H9 (cell line): Measurements from ENCODE around the gene KCNN3. TPM values are rescaled to one million over a fixed set of nuclear protein-coding genes. Genes with fewer than 3 reads are reported as not detected.
A peak's percentile ranks its signal among the peaks of the same experiment; 100 is the strongest.

Experiments used
- DNase-seq: peaks from one replicate; pipeline ENCODE4 v3.0.0-alpha.2; 2017
- H2AFZ ChIP-seq: one replicate; pipeline ENCODE4 v1.6.1; 2013; ENCODE audit warnings: mild to moderate bottlenecking, low read length, control low read depth, moderate library complexity
- H2AK5ac ChIP-seq: 2 replicates; pipeline ENCODE4 v1.6.1; 2013; ENCODE audit warnings: low read length, control low read depth, mixed read lengths; ENCODE audit not compliant: insufficient read length
- H2BK120ac ChIP-seq: one replicate; pipeline ENCODE4 v1.6.1; 2013; ENCODE audit warnings: low read depth, mild to moderate bottlenecking, low read length, control low read depth, inconsistent platforms; ENCODE audit not compliant: poor library complexity, severe bottlenecking
- H2BK12ac ChIP-seq: 2 replicates; pipeline ENCODE4 v1.6.1; 2013; ENCODE audit warnings: low read length, control low read depth, mixed read lengths, low read depth; ENCODE audit not compliant: insufficient read length
- H2BK15ac ChIP-seq: 2 replicates; pipeline ENCODE4 v1.6.1; 2013; ENCODE audit warnings: low read depth, low read length, control low read depth
- H2BK20ac ChIP-seq: one replicate; pipeline ENCODE4 v1.6.1; 2013; ENCODE audit warnings: low read depth, mild to moderate bottlenecking, low read length, control low read depth, inconsistent platforms; ENCODE audit not compliant: poor library complexity, severe bottlenecking
- H2BK5ac ChIP-seq: 2 replicates; pipeline ENCODE4 v1.6.1; 2013; ENCODE audit warnings: low read length, control low read depth, mixed read lengths; ENCODE audit not compliant: insufficient read length
- H3K14ac ChIP-seq: 2 replicates; pipeline ENCODE4 v1.6.1; 2013; ENCODE audit warnings: low read length, control low read depth; ENCODE audit not compliant: insufficient read depth
- H3K18ac ChIP-seq: 2 replicates; pipeline ENCODE4 v1.6.1; 2013; ENCODE audit warnings: low read depth, mild to moderate bottlenecking, mixed read lengths, low read length, control low read depth; ENCODE audit not compliant: insufficient read length
- H3K23ac ChIP-seq: 2 replicates; pipeline ENCODE4 v1.6.1; 2013; ENCODE audit warnings: low read length, control low read depth, mixed read lengths, low read depth; ENCODE audit not compliant: insufficient read length
- H3K23me2 ChIP-seq: 2 replicates; pipeline ENCODE4 v1.6.1; 2013; ENCODE audit warnings: low read depth, mild to moderate bottlenecking, mixed read lengths, low read length, control low read depth; ENCODE audit not compliant: insufficient read length, poor library complexity, severe bottlenecking
- H3K27ac ChIP-seq: 2 replicates; pipeline ENCODE4 v1.5.1; 2013; ENCODE audit warnings: low read length, control low read depth, mixed read lengths, low read depth; ENCODE audit not compliant: insufficient read length
- H3K27me3 ChIP-seq: 2 replicates; pipeline ENCODE4 v1.6.1; 2013; ENCODE audit warnings: low read length, control low read depth, inconsistent platforms; ENCODE audit not compliant: insufficient read depth
- H3K4ac ChIP-seq: 2 replicates; pipeline ENCODE4 v1.6.1; 2013; ENCODE audit warnings: low read depth, mild to moderate bottlenecking, control low read depth, inconsistent platforms, low read length, moderate library complexity
- H3K4me1 ChIP-seq: 2 replicates; pipeline ENCODE4 v1.6.1; 2013; ENCODE audit warnings: low read length, control low read depth, inconsistent platforms; ENCODE audit not compliant: insufficient read depth
- H3K4me2 ChIP-seq: 2 replicates; pipeline ENCODE4 v1.6.1; 2013; ENCODE audit warnings: low read length, control low read depth, mixed read lengths; ENCODE audit not compliant: insufficient read length, insufficient read depth
- H3K56ac ChIP-seq: 2 replicates; pipeline ENCODE4 v1.6.1; 2013; ENCODE audit warnings: low read depth, mild to moderate bottlenecking, mixed read lengths, low read length, control low read depth; ENCODE audit not compliant: insufficient read length
- H3K79me1 ChIP-seq: 2 replicates; pipeline ENCODE4 v1.6.1; 2013; ENCODE audit warnings: low read depth, mild to moderate bottlenecking, moderate library complexity, low read length, control low read depth, inconsistent platforms; ENCODE audit not compliant: insufficient read depth, poor library complexity, severe bottlenecking
- H3K79me2 ChIP-seq: 2 replicates; pipeline ENCODE4 v1.6.1; 2013; ENCODE audit warnings: low read length, control low read depth, inconsistent platforms; ENCODE audit not compliant: insufficient read depth
- H3K9ac ChIP-seq: 2 replicates; pipeline ENCODE4 v1.6.1; 2013; ENCODE audit warnings: low read length, control low read depth, mixed read lengths; ENCODE audit not compliant: insufficient read length; ENCODE audit errors: extremely low read depth
- H3K9me3 ChIP-seq: one replicate; pipeline ENCODE4 v1.6.1; 2013; ENCODE audit warnings: low read depth, low read length, inconsistent platforms; ENCODE audit not compliant: control insufficient read depth
- H3T11ph ChIP-seq: one replicate; pipeline ENCODE4 v1.6.1; 2013; ENCODE audit warnings: mild to moderate bottlenecking, low read length, control low read depth, inconsistent platforms
- H4K20me1 ChIP-seq: one replicate; pipeline ENCODE4 v1.6.1; 2013; ENCODE audit not compliant: control insufficient read depth, insufficient read length, insufficient read depth
- H4K5ac ChIP-seq: 2 replicates; pipeline ENCODE4 v1.6.1; 2013; ENCODE audit warnings: low read depth, mild to moderate bottlenecking, mixed read lengths, low read length, control low read depth; ENCODE audit not compliant: insufficient read length
- H4K8ac ChIP-seq: replicated peaks from 2 replicates; pipeline ENCODE4 v1.6.1; 2013; ENCODE audit warnings: low read length, control low read depth, mixed read lengths, low read depth; ENCODE audit not compliant: insufficient read length
- H4K91ac ChIP-seq: 2 replicates; pipeline ENCODE4 v1.6.1; 2013; ENCODE audit warnings: low read depth, mild to moderate bottlenecking, moderate library complexity, mixed read lengths, low read length, control low read depth; ENCODE audit not compliant: insufficient read length
- H3K27ac Mint-ChIP-seq, 3 experiments: 2 replicates in 2 of 3; 3 replicates in 1 of 3; pipeline ENCODE4 v1.8.0; 2020 to 2021; ENCODE audit warnings: mixed read lengths in 3 of 3, mild to moderate bottlenecking in 1 of 3, moderate library complexity in 1 of 3
- H3K27me3 Mint-ChIP-seq: 2 replicates; pipeline ENCODE4 v1.8.0; 2021; ENCODE audit warnings: low read depth, mild to moderate bottlenecking, moderate library complexity, mixed read lengths
- H3K36me3 Mint-ChIP-seq, 3 experiments: 2 replicates in 2 of 3; 3 replicates in 1 of 3; pipeline ENCODE4 v1.8.0; 2020 to 2021; ENCODE audit warnings: low read depth in 3 of 3, mixed read lengths in 3 of 3; ENCODE audit not compliant: insufficient read depth in 1 of 3
- H3K4me1 Mint-ChIP-seq, 2 experiments: 2 replicates each; pipeline ENCODE4 v1.8.0; 2020; ENCODE audit warnings: mixed read lengths in 2 of 2
- H3K4me3 Mint-ChIP-seq, 2 experiments: 2 replicates in 1 of 2; 3 replicates in 1 of 2; pipeline ENCODE4 v1.8.0; 2020 to 2021; ENCODE audit warnings: mild to moderate bottlenecking in 2 of 2, mixed read lengths in 2 of 2, moderate library complexity in 1 of 2
- H3K9me3 Mint-ChIP-seq, 2 experiments: 2 replicates in 1 of 2; 3 replicates in 1 of 2; pipeline ENCODE4 v1.8.0; 2020; ENCODE audit warnings: mild to moderate bottlenecking in 2 of 2, mixed read lengths in 2 of 2, moderate library complexity in 1 of 2
- CTCF ChIP-seq: fragments of 200-600 bp; sonication (generic); conservative IDR thresholded peaks from 3 replicates; pipeline ENCODE4 v1.8.0; 2021; ENCODE audit warnings: antibody characterized with exemption, mild to moderate bottlenecking
- WGBS: extraction: QIAGEN DNeasy Blood & Tissue Kit; methylation state at CpG from one replicate; pipeline ENCODE4 v1.1.7; 2013; ENCODE audit warnings: missing lambda C conversion rate, low lambda C conversion rate, mixed read lengths; ENCODE audit not compliant: insufficient read length; ENCODE audit errors: extremely low coverage; 5-methylcytosine and 5-hydroxymethylcytosine counted together
- total RNA-seq: library from RNA; stranded (reverse); gene quantifications from 2 replicates; pipeline ENCODE4 v1.2.1, GENCODE V29; 2021

KCNN3 gene
- total RNA-seq, 1 experiment from 2014 or later: 0.83 TPM

- no peak overlapping the region for H3K27ac ChIP-seq
- Mint-ChIP-seq H3K9me3 (no peaks in the 10 kb centered on the region), H3K27me3 (peaks cover 14% of the 10 kb centered on the region), H3K36me3 (no peaks in the 10 kb centered on the region), H3K4me3 (no peak overlapping the region), H3K4me1 (peaks cover 37 to 42% of the 10 kb centered on the region in 2 experiments), H3K27ac (0 out of 7 replicates have a peak overlapping the region, but pooled peaks of 1 of the 3 experiments have one; percentile 60)
- no peak overlapping the region for H2AK5ac ChIP-seq
- no peaks in the 10 kb centered on the region for H3K79me1 ChIP-seq
- H3K23me2 ChIP-seq: no peaks in the 10 kb centered on the region
- H4K20me1 ChIP-seq: no peaks in the 10 kb centered on the region
- H2AFZ ChIP-seq: no peak overlapping the region
- no CpG with 5 or more reads among the region's 13 CpGs for WGBS
- no peak overlapping the region for H3K14ac ChIP-seq
- H4K5ac ChIP-seq: no peak overlapping the region
- no peak overlapping the region for H3T11ph ChIP-seq
- no peak overlapping the region for H4K8ac ChIP-seq
- H3K4ac ChIP-seq: no peak overlapping the region
- H3K4me2 ChIP-seq: no peak overlapping the region
- no peak overlapping the region for H3K56ac ChIP-seq
- no peak for TF ChIP-seq CTCF
- no peaks in the 10 kb centered on the region for H3K27me3 ChIP-seq
- H3K4me1 ChIP-seq: no peaks in the 10 kb centered on the region
- H2BK15ac ChIP-seq: no peak overlapping the region
- no peak overlapping the region for H3K23ac ChIP-seq
- H2BK12ac ChIP-seq: no peak overlapping the region
- H3K18ac ChIP-seq: no peak overlapping the region
- no peak overlapping the region for H3K9ac ChIP-seq
- no peak overlapping the region for H4K91ac ChIP-seq
- no peaks in the 10 kb centered on the region for H3K79me2 ChIP-seq
- no peak overlapping the region for H2BK5ac ChIP-seq
- no peak overlapping the region for H2BK120ac ChIP-seq
- DNase-seq: peak; percentile 27
- no peaks in the 10 kb centered on the region for H3K9me3 ChIP-seq
- H2BK20ac ChIP-seq: no peak overlapping the region
Measured at GRCh38 chr1:154750681-154751665, 119.1 kb downstream of the KCNN3 start.
